SK-N-SH (cell line): ENCODE measurements around the gene TPD52L3. TPM values are rescaled to one million over a fixed set of nuclear protein-coding genes. Genes with fewer than 3 reads are reported as not detected.

Experiments
- CTCF ChIA-PET: fragments of 300-600, 350-600 bp; formaldehyde crosslinking; extraction: SDS; loops from one replicate; lab custom pipeline; 2021; lab: Yijun Ruan, JAX
- POLR2A ChIA-PET: fragments of 350-600 bp; sonication (Branson Sonifier 250); formaldehyde crosslinking; extraction: SDS; loops from one replicate; lab custom pipeline; 2020; ENCODE audit warnings: antibody characterized with exemption, inconsistent platforms; lab: Yijun Ruan, JAX
- DNase-seq: peaks from one replicate; pipeline ENCODE4 v3.0.0; 2012
- H2AFZ ChIP-seq: fragments of 200-600 bp; sonication (generic); 2 replicates; pipeline ENCODE4 v1.8.1; 2016; ENCODE audit warnings: antibody characterized with exemption, mild to moderate bottlenecking, low read depth
- H3F3A ChIP-seq: fragments of 200-600 bp; sonication (generic); replicated peaks from 2 replicates; pipeline ENCODE3; 2016; ENCODE audit warnings: antibody characterized with exemption, mild to moderate bottlenecking; ENCODE audit not compliant: insufficient read depth
- H3K27ac ChIP-seq, 2 experiments: fragments of 200-500 bp in 1 of 2; fragments of 200-600 bp in 1 of 2; sonication (Bioruptor generic) in 1 of 2; sonication (generic), shearing (Covaris generic) in 1 of 2; 2 replicates each; pipeline versions ENCODE4 v1.5.1 to v1.6.1; 2014 to 2016; ENCODE audit warnings: low read depth in 2 of 2, inconsistent platforms in 1 of 2, low read length in 1 of 2, mild to moderate bottlenecking in 1 of 2, mixed read lengths in 1 of 2
- H3K27me3 ChIP-seq: fragments of 200-600 bp; sonication (generic), shearing (Covaris generic); 2 replicates; pipeline ENCODE4 v1.6.1; 2016; ENCODE audit warnings: mixed run types; ENCODE audit not compliant: insufficient read depth
- H3K36me3 ChIP-seq, 2 experiments: fragments of 200-500 bp in 1 of 2; fragments of 200-600 bp in 1 of 2; sonication (Bioruptor generic) in 1 of 2; sonication (generic) in 1 of 2; replicated peaks in 1 of 2; 2 replicates each; pipeline versions ENCODE3 to v1.5.1; 2014 to 2016; ENCODE audit warnings: low read length in 1 of 2, mild to moderate bottlenecking in 1 of 2; ENCODE audit not compliant: insufficient read depth in 2 of 2, control insufficient read depth in 1 of 2
- H3K4me1 ChIP-seq, 2 experiments: fragments of 200-500 bp in 1 of 2; fragments of 200-600 bp in 1 of 2; sonication (Bioruptor generic) in 1 of 2; sonication (generic), shearing (Covaris generic) in 1 of 2; 2 replicates each; pipeline versions ENCODE4 v1.5.1 to v1.6.1; 2014 to 2016; ENCODE audit warnings: low read depth in 1 of 2, low read length in 1 of 2, mixed run types in 1 of 2; ENCODE audit not compliant: insufficient read depth in 2 of 2, control insufficient read depth in 1 of 2
- H3K4me2 ChIP-seq: fragments of 200-600 bp; sonication (generic), shearing (Covaris generic); 2 replicates; pipeline ENCODE4 v1.6.1; 2017; ENCODE audit warnings: mixed run types
- H3K4me3 ChIP-seq, 2 experiments: fragments of 200-500 bp in 1 of 2; fragments of 200-600 bp in 1 of 2; sonication (Bioruptor generic) in 1 of 2; sonication (generic), shearing (Covaris generic) in 1 of 2; 2 replicates each; pipeline versions ENCODE4 v1.5.1 to v1.8.1; 2014 to 2016; ENCODE audit warnings: low read depth in 2 of 2, inconsistent platforms in 1 of 2, low read length in 1 of 2, mild to moderate bottlenecking in 1 of 2, mixed read lengths in 1 of 2, moderate library complexity in 1 of 2
- H3K79me2 ChIP-seq: fragments of 200-600 bp; sonication (generic); 2 replicates; pipeline ENCODE4 v1.8.1; 2017; ENCODE audit warnings: mild to moderate bottlenecking; ENCODE audit not compliant: insufficient read depth
- H3K9ac ChIP-seq: fragments of 200-600 bp; sonication (generic); 2 replicates; pipeline ENCODE4 v1.6.1; 2017; ENCODE audit warnings: mixed run types
- H3K9me2 ChIP-seq: fragments of 200-600 bp; sonication (generic); 2 replicates; pipeline ENCODE4 v1.6.1; 2017; ENCODE audit warnings: mixed run types
- H3K9me3 ChIP-seq: fragments of 200-600 bp; sonication (generic); 2 replicates; pipeline ENCODE4 v1.6.1; 2017; ENCODE audit warnings: mixed run types, mild to moderate bottlenecking, moderate library complexity
- H4K20me1 ChIP-seq: fragments of 200-600 bp; sonication (generic); 2 replicates; pipeline ENCODE4 v1.6.1; 2017; ENCODE audit warnings: mild to moderate bottlenecking, mixed run types; ENCODE audit not compliant: insufficient read depth
- CTCF ChIP-seq: fragments of 200-600 bp; sonication (generic); IDR thresholded peaks from 2 replicates; pipeline ENCODE4 v1.6.1; 2017; ENCODE audit warnings: antibody characterized with exemption, mild to moderate bottlenecking, moderate library complexity
- FOSL2 ChIP-seq: IDR thresholded peaks from 2 replicates; pipeline ENCODE4 v1.4.0; 2012; ENCODE audit warnings: low read depth, mild to moderate bottlenecking, moderate library complexity, borderline replicate concordance
- FOXJ3 ChIP-seq: sonication (generic); formaldehyde crosslinking; IDR thresholded peaks from 2 replicates; pipeline ENCODE4 v1.5.1; 2020; ENCODE audit warnings: mild to moderate bottlenecking, missing genetic modification reagents
- FOXM1 ChIP-seq: IDR thresholded peaks from 2 replicates; pipeline ENCODE4 v1.4.0; 2012; ENCODE audit warnings: low read depth, mild to moderate bottlenecking
- GABPA ChIP-seq: IDR thresholded peaks from 2 replicates; pipeline ENCODE4 v1.4.0; 2012; ENCODE audit warnings: low read depth, mild to moderate bottlenecking
- IRF3 ChIP-seq: fragments of 150-350 bp; IDR thresholded peaks from 2 replicates; pipeline ENCODE4 v1.6.1; 2016; ENCODE audit warnings: mild to moderate bottlenecking, low read depth, low read length
- JUND ChIP-seq: IDR thresholded peaks from 2 replicates; pipeline ENCODE4 v1.4.0; 2012
- MEF2A ChIP-seq: IDR thresholded peaks from 2 replicates; pipeline ENCODE4 v1.4.0; 2012; ENCODE audit warnings: low read depth, borderline replicate concordance
- NRF1 ChIP-seq: IDR thresholded peaks from 2 replicates; pipeline ENCODE4 v1.6.1; 2012; ENCODE audit warnings: low read depth, mild to moderate bottlenecking, low read length
- POLR2AphosphoS5 ChIP-seq: IDR thresholded peaks from 2 replicates; pipeline ENCODE4 v1.6.1; 2012; ENCODE audit warnings: low read depth, low read length
- RAD21 ChIP-seq: IDR thresholded peaks from 2 replicates; pipeline ENCODE4 v1.6.1; 2012; ENCODE audit warnings: mild to moderate bottlenecking, low read length
- REST ChIP-seq: IDR thresholded peaks from 2 replicates; pipeline ENCODE4 v1.6.1; 2012; ENCODE audit warnings: mild to moderate bottlenecking, low read depth, low read length, moderate library complexity
- RXRA ChIP-seq: IDR thresholded peaks from 2 replicates; pipeline ENCODE4 v1.4.0; 2012; ENCODE audit warnings: low read depth, mild to moderate bottlenecking, borderline replicate concordance
- SMC3 ChIP-seq: IDR thresholded peaks from 2 replicates; pipeline ENCODE4 v1.6.1; 2012; ENCODE audit warnings: low read depth, low read length, improper control_type of control experiment
- TAF1 ChIP-seq: IDR thresholded peaks from 2 replicates; pipeline ENCODE4 v1.6.1; 2012; ENCODE audit warnings: low read depth, mild to moderate bottlenecking, low read length, moderate library complexity, borderline replicate concordance
- TEAD4 ChIP-seq: IDR thresholded peaks from 2 replicates; pipeline ENCODE4 v1.4.0; 2012; ENCODE audit warnings: mild to moderate bottlenecking, borderline replicate concordance; ENCODE audit not compliant: insufficient read depth
- YY1 ChIP-seq: IDR thresholded peaks from 2 replicates; pipeline ENCODE4 v1.4.0; 2012; ENCODE audit warnings: low read depth, mild to moderate bottlenecking
- ZBTB33 ChIP-seq: IDR thresholded peaks from 2 replicates; pipeline ENCODE4 v1.4.0; 2012; ENCODE audit warnings: low read depth, borderline replicate concordance
- WGBS: methylation state at CpG from one replicate; pipeline ENCODE4 v1.1.6; 2017; ENCODE audit warnings: low lambda C conversion rate; 5-methylcytosine and 5-hydroxymethylcytosine counted together
- polyA plus RNA-seq, 3 experiments: library from polyadenylated mRNA; depleted of rRNA; stranded (reverse); fragments of >200 nt; gene quantifications; 2 replicates each; pipeline ENCODE4 v1.2.3, GENCODE V29; 2012

TPD52L3 gene
- polyA plus RNA-seq, 1 of the 3 experiments (the other 2 are of a cell fraction), result not detected

GRCh38 chr9:6351737-6352136 lies 23.6 kb downstream of the TPD52L3 start:
- no peaks in the 10 kb centered on the region for H3K36me3 ChIP-seq
- H4K20me1 ChIP-seq, result no peaks in the 10 kb centered on the region
- peaks cover 0 to 8% of the 10 kb centered on the region in 2 experiments; a peak in 1 of 4 replicates for H3K4me1 ChIP-seq
- H3K9ac ChIP-seq, result no peak overlapping the region
- no peak overlapping the region for H3K27ac ChIP-seq
- no peaks in the 10 kb centered on the region for H3K79me2 ChIP-seq
- no peak overlapping the region for H3K4me2 ChIP-seq
- DNase-seq, result no peak
- ChIA-PET POLR2A (no interaction called here), CTCF (interaction anchor here (2.5 to 3.3 kb wide), 2 partner anchors 216 to 233 kb away, joined by 8 to 28 read pairs; no protein-coding TSS in a partner anchor)
- no peak for TF ChIP-seq POLR2AphosphoS5
- TF ChIP-seq TEAD4, result no peak
- TF ChIP-seq ZBTB33, result no peak
- H2AFZ ChIP-seq, result no peak overlapping the region; the same call in 1 of the 2 replicates
- H3K9me2 ChIP-seq, result no peaks in the 10 kb centered on the region
- no peak overlapping the region for H3K4me3 ChIP-seq
- no peaks in the 10 kb centered on the region for H3K9me3 ChIP-seq
- no peaks in the 10 kb centered on the region for H3F3A ChIP-seq
- no peaks in the 10 kb centered on the region for H3K27me3 ChIP-seq

GRCh38 chr9:6354072-6354686 lies 26.0 kb downstream of the TPD52L3 start:
- Histone ChIP-seq H4K20me1 (no peaks in the 10 kb centered on the region), H3K9me3 (no peaks in the 10 kb centered on the region), H2AFZ (peak overlapping the region; percentile 40), H3K27me3 (no peaks in the 10 kb centered on the region), H3K4me1 (peaks cover 0 to 8% of the 10 kb centered on the region in 2 experiments; a peak in 1 of 4 replicates), H3K27ac (no peak overlapping the region), H3K9me2 (no peaks in the 10 kb centered on the region), H3K79me2 (no peaks in the 10 kb centered on the region), H3K4me2 (no peak overlapping the region), H3F3A (no peaks in the 10 kb centered on the region), H3K9ac (no peak overlapping the region), H3K4me3 (no peak overlapping the region; a peak in 1 of 4 replicates), H3K36me3 (no peaks in the 10 kb centered on the region)
- DNase-seq, result peak; percentile 70
- ChIA-PET POLR2A (no interaction called here), CTCF (interaction anchor here (0.6 to 4.4 kb wide), 26 partner anchors 8 to 385 kb away, joined by 3 to 34 read pairs (median 4); partner anchors contain the start of gene UHRF2)
- WGBS, result 9% methylated on average over 3 of the region's 3 CpGs
- TF ChIP-seq RAD21, result peak; percentile 89
- no peak for TF ChIP-seq GABPA
- TF ChIP-seq REST, result no peak
- no peak for TF ChIP-seq IRF3
- TF ChIP-seq FOXJ3 (CRISPR knock-in tag), result no peak
- no peak for TF ChIP-seq RXRA
- no peak for TF ChIP-seq FOXM1
- TF ChIP-seq NRF1, result no peak
- TF ChIP-seq SMC3, result peak; percentile 79
- no peak for TF ChIP-seq POLR2AphosphoS5
- no peak for TF ChIP-seq JUND
- no peak for TF ChIP-seq MEF2A
- TF ChIP-seq CTCF, result peak; percentile 82
- TF ChIP-seq TAF1, result no peak
- no peak for TF ChIP-seq FOSL2
- TF ChIP-seq YY1, result no peak
